ENCODE results near the gene NTM.
A peak's percentile ranks its signal among the peaks of the same experiment; 100 is the strongest.

NTM gene

GRCh38 chr11:131370090-131370751 lies at the start of gene NTM:
Gene NTM (plus strand): TSS chr11:131370615.
- TF ChIP-seq, protein P1, sequence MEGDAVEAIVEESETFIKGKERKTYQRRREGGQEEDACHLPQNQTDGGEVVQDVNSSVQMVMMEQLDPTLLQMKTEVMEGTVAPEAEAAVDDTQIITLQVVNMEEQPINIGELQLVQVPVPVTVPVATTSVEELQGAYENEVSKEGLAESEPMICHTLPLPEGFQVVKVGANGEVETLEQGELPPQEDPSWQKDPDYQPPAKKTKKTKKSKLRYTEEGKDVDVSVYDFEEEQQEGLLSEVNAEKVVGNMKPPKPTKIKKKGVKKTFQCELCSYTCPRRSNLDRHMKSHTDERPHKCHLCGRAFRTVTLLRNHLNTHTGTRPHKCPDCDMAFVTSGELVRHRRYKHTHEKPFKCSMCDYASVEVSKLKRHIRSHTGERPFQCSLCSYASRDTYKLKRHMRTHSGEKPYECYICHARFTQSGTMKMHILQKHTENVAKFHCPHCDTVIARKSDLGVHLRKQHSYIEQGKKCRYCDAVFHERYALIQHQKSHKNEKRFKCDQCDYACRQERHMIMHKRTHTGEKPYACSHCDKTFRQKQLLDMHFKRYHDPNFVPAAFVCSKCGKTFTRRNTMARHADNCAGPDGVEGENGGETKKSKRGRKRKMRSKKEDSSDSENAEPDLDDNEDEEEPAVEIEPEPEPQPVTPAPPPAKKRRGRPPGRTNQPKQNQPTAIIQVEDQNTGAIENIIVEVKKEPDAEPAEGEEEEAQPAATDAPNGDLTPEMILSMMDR (IDR thresholded peaks at IDR 0.05; ENCODE audit: control insufficient read depth, extremely low read depth, insufficient read depth), result no peak
- peak; percentile 48 for DNase-seq (ENCODE audit: low read depth)
- 0 out of 2 replicates have a peak within 1 kb of the TSS, but pooled peaks have one; percentile 2 for H3K4me3 ChIP-seq (ENCODE audit: low read depth, low read length)

- DNase-seq (ENCODE audit: low read depth), result no peak
- H3K4me3 ChIP-seq (ENCODE audit: low read depth, low read length), result no peak overlapping the region
- TF ChIP-seq, protein P1 (IDR thresholded peaks at IDR 0.05; ENCODE audit: control insufficient read depth, extremely low read depth, insufficient read depth), result no peak
These were observed 45.4 kb upstream of the NTM start for GRCh38 chr11:131324921-131325570.

- no peak overlapping the region for H3K4me3 ChIP-seq (ENCODE audit: low read depth, low read length)
- TF ChIP-seq, protein P1 (IDR thresholded peaks at IDR 0.05; ENCODE audit: control insufficient read depth, extremely low read depth, insufficient read depth), result no peak
- no peak for DNase-seq (ENCODE audit: low read depth)
These were observed 43.6 kb upstream of the NTM start for GRCh38 chr11:131326829-131327228.

DNA sequence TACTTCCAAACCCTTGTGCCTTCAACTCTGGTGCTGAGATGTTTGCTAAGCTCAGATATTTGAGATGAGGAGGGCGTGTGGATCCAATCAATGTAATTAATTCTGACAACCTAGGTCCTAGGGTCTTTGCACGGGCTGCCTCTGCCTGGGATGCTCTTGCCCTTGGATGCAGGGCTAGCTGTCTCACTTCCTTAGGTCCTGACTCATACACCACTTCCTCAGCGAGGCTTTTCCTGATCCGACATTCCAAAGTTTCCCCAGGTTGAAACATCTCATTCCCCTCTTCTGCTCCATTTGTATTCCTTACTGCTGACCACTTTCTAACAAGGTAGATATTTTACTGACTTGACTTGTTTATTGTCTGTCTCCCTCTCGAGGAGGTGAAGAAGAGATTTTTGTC lies 43.0 kb upstream of the NTM start:
- H3K4me3 ChIP-seq (ENCODE audit: low read depth, low read length), result no peak overlapping the region
- TF ChIP-seq, protein P1 (IDR thresholded peaks at IDR 0.05; ENCODE audit: control insufficient read depth, extremely low read depth, insufficient read depth), result no peak
- DNase-seq (ENCODE audit: low read depth), result no peak

DNA sequence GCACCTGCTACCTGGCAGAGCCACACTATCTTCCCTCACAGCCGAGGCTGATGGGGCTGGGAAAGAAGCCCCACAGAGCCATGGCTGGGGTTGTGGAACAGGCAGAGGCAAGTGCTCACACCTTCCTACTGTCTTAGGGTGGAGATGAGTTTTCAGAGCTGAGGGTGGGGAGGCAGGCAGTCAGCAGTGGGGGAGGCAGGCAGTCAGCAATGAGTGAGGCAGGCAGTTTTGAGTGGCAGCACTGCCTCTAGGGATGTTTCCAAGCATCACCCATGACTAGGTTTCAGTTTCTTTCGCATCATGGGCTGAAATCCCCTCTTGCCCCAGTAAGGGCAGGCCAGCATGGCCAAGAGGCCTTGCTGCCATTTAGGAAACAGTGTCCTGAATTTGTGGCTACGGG lies 41.6 kb upstream of the NTM start:
- H3K4me3 ChIP-seq (ENCODE audit: low read depth, low read length), result no peak overlapping the region
- no peak for DNase-seq (ENCODE audit: low read depth)
- TF ChIP-seq, protein P1 (IDR thresholded peaks at IDR 0.05; ENCODE audit: control insufficient read depth, extremely low read depth, insufficient read depth), result no peak

DNA sequence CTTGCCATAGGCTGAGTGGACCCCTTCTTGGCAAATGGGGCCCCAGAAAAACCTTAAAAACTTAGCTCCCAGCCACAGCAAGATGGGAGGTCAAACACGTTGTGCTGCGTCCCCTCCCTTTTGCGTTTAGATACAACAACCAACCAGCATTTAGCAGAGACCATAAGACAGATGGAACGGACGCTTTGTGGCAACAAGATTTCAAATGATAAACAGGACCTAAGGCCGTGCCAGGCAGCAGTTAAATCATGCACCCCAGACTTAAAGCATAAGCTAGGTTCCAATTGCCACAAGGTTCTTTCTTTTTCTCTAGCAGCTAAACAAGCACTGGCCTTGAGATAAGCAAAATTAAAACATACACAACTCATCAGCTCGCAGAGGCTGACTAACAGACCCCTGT lies 39.4 kb upstream of the NTM start:
- DNase-seq (ENCODE audit: low read depth), result no peak

More for the DNA sequence above, 39.4 kb upstream of the NTM start:
- H3K4me3 ChIP-seq (ENCODE audit: low read depth, low read length), result no peak overlapping the region
- TF ChIP-seq, protein P1 (IDR thresholded peaks at IDR 0.05; ENCODE audit: control insufficient read depth, extremely low read depth, insufficient read depth), result no peak
